DMS 273 treated with DMSO at 0.1 percent for 48 hours (cell line): ENCODE measurements around the gene GPRC5A.

Source experiments
- DNase-seq: peaks from one replicate; lab custom pipeline; 2025; lab: John Stamatoyannopoulos, UW

Gene GPRC5A

DNA sequence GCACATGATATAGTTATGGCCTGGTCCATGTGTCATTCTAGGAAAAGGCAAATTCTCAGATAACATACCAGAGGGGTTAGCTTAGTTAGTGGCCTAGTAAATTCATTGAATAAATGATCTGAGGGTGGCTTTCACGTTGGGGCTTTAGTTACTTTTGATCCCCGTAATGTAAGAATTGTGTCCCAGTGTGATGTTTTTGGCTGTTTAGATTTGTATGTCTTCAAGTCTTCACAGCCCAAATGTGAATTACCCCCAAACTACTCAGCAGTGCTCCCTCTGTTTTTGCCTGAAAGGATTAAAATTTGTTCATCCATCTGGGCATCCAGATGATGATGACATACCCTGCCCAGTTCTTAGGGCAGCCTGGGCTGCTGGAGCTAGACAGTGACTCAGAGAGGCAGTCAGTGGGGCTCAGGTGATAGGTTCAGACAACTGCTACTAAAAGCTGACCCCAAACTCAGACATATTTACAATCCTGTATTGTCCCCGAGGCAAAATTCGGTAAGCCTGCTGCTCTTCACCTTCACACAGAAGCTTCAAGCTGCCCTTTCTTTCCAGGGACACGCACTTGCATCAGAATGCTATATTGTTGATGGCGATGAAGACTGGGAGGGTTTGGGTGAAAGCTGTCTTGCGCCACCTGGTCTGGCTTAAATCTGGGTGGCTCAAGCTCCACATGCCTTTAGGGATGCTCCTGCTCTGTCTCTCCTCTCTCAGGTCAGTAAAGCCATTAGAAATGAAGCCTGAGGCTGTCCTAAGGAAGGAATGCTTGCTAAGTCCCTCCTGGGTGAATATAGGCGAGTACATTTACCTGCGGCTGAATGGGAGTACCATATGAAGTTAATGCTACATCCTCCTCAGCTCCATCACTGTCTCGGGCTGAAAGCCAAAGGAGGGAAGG is 50.3 kb downstream of the GPRC5A start:
- DNase-seq, result no peak

- DNase-seq, result no peak
These were observed 52.4 kb downstream of the GPRC5A start for GRCh38 chr12:12943586-12944260.

- DNase-seq, result no peak
These were observed 54.2 kb downstream of the GPRC5A start for GRCh38 chr12:12945591-12945990.

DNA sequence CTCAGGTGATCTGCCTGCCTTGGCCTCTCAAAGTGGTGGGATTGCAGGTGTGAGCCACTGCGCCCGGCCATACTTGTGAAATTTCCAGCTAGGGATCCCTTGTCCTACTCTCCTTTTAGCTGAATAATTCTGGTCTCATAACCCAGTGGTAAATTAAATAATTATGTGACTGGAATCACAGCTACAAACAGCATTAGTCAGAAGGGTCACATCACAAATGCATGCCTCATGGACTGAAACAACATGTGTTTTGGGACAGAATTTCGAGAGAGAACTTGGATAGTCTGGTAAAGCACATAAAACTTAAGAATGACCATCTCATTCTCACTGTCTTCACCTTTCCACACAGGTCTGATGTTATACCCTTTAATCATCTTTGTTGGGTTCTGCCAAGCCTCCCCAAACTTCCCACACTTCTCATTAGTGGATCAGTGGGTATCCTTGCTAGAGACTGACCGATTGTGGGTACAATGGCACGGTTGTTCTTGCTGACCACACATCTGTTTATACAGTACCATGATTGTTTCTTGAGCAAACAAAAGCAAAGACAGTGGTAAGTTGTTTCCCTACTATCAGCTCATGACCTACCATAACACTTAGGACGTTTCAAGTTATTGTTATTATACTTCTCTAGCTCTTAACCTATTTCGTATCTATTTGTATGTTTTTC is 55.5 kb downstream of the GPRC5A start:
- no peak for DNase-seq

DNA sequence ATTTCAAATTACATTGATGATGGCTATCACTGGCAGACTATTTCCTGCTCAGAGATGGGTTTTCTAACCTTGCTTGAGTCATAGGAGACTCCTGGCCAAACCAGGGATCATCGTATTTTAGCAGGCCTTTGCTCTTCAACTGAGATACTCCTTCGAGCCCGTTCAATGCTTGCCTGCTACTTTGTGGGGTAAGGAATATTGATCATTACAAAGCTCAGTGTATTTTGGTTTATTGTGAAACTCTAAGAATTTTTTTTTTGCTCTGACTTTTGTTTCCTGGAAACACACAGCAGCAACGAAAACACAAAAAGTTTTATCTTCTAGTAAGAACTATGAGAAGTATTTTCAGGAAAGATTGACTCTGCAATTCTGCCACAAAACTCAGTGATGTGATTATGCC is 56.5 kb downstream of the GPRC5A start:
- no peak for DNase-seq

GRCh38 chr12:12951504-12951903 is 60.1 kb downstream of the GPRC5A start:
- DNase-seq, result no peak

DNA sequence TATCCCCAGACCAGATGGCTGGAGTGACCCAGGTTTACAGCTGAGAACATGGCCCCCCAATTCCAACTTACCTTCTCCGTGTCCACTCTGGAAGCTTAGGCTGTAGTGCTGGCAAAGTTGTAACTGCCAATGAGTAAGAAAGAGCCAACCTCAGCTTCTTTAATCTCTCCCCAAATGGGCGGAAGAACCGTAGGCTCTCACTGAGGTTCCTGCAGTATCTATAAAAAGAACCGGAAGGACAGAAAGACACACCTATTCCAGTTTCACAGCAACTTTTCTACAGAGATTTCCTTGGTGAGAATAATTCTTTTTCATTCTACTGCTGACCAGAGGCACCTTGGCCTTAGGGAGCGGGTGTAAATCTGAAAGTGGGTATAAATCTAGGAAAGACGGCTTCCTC is 60.7 kb downstream of the GPRC5A start, which contains the start of gene GPRC5D:
Gene GPRC5D (minus strand): TSS at position 135 of the 400 bp plus-strand sequence. CDS start 1,786 bp downstream, outside the sequence.
- no peak for DNase-seq

DNA sequence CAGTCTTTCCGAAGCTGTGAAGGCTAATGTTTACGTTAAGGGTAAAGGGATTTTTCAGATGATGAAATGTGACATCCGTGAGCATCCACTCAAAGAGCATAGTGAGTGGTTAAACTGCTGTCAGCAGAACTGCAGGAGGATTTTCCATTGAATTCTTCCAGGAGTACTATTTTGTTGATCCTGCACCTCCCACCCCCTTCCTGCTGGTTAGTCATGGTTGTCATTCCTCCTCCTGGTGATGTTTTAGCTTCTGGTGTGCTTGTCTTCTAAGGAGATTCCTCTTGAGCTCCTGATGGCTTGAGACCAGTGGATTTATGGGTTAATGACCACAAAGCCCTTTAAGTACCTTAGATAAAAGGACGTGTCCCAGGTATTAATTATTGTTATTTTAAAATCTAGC is 63.0 kb downstream of the GPRC5A start:
- no peak for DNase-seq

GRCh38 chr12:12954878-12955625 is 63.7 kb downstream of the GPRC5A start:
- DNase-seq, result no peak

DNA sequence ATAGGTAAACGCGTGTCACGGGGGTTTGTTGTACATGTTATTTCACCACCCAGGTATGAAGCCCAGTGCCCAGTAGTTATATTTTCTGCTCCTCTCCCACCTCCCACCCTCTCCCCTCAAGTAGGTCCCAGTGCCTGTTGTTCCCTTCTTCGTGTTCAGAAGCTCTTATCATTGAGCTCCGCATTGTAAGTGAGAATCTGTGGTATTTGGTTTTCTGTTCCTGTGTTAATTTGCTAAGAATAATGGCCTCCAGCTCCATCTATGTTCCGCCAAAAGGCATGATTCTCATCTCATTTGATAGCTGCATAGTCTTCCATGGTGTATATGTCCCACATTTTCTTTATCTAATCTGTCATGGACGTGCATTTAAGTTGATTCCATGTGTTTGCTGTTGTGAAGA is 67.5 kb downstream of the GPRC5A start:
- DNase-seq, result no peak

- DNase-seq, result no peak
These were observed 69.4 kb downstream of the GPRC5A start for GRCh38 chr12:12960639-12961209.

- DNase-seq, result no peak
These were observed 72.9 kb downstream of the GPRC5A start for GRCh38 chr12:12964255-12964654.

DNA sequence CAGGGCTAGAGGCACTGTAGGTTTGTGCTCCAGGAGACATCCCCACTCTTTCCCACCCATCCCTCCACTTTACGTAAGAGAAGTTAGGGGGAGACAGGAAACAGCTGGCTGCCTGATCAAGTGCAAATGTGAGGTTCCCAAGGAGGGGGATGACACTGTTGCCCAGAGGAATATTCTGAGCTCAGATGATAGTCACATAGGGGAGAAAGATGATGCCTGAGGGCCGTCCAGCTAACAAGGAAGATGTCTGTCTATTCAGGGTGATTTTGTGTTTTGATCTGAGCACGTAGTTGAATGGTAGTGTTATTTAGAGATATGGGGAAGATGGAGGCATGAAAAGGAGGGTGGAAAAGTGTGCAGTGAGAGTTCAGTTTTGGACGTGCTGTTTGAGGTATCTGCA is 74.5 kb downstream of the GPRC5A start:
- no peak for DNase-seq
